H9 (cell line): ENCODE data around the gene HERC6. TPM values are rescaled to one million over a fixed set of nuclear protein-coding genes. Genes with fewer than 3 reads are reported as not detected.
A peak's percentile ranks its signal among the peaks of the same experiment; 100 is the strongest.
"Not testable (repeated sequence)": the region's sequence is repeated elsewhere in the genome, so short reads cannot be mapped to it uniquely, and the experiment has no call there.

Experiments
- DNase-seq: peaks from one replicate; pipeline ENCODE4 v3.0.0-alpha.2; 2017
- H2AFZ ChIP-seq: one replicate; pipeline ENCODE4 v1.6.1; 2013; ENCODE audit warnings: mild to moderate bottlenecking, low read length, control low read depth, moderate library complexity
- H2AK5ac ChIP-seq: 2 replicates; pipeline ENCODE4 v1.6.1; 2013; ENCODE audit warnings: low read length, control low read depth, mixed read lengths; ENCODE audit not compliant: insufficient read length
- H2BK120ac ChIP-seq: one replicate; pipeline ENCODE4 v1.6.1; 2013; ENCODE audit warnings: low read depth, mild to moderate bottlenecking, low read length, control low read depth, inconsistent platforms; ENCODE audit not compliant: poor library complexity, severe bottlenecking
- H2BK12ac ChIP-seq: 2 replicates; pipeline ENCODE4 v1.6.1; 2013; ENCODE audit warnings: low read length, control low read depth, mixed read lengths, low read depth; ENCODE audit not compliant: insufficient read length
- H2BK15ac ChIP-seq: 2 replicates; pipeline ENCODE4 v1.6.1; 2013; ENCODE audit warnings: low read depth, low read length, control low read depth
- H2BK20ac ChIP-seq: one replicate; pipeline ENCODE4 v1.6.1; 2013; ENCODE audit warnings: low read depth, mild to moderate bottlenecking, low read length, control low read depth, inconsistent platforms; ENCODE audit not compliant: poor library complexity, severe bottlenecking
- H2BK5ac ChIP-seq: 2 replicates; pipeline ENCODE4 v1.6.1; 2013; ENCODE audit warnings: low read length, control low read depth, mixed read lengths; ENCODE audit not compliant: insufficient read length
- H3K14ac ChIP-seq: 2 replicates; pipeline ENCODE4 v1.6.1; 2013; ENCODE audit warnings: low read length, control low read depth; ENCODE audit not compliant: insufficient read depth
- H3K18ac ChIP-seq: 2 replicates; pipeline ENCODE4 v1.6.1; 2013; ENCODE audit warnings: low read depth, mild to moderate bottlenecking, mixed read lengths, low read length, control low read depth; ENCODE audit not compliant: insufficient read length
- H3K23ac ChIP-seq: 2 replicates; pipeline ENCODE4 v1.6.1; 2013; ENCODE audit warnings: low read length, control low read depth, mixed read lengths, low read depth; ENCODE audit not compliant: insufficient read length
- H3K23me2 ChIP-seq: 2 replicates; pipeline ENCODE4 v1.6.1; 2013; ENCODE audit warnings: low read depth, mild to moderate bottlenecking, mixed read lengths, low read length, control low read depth; ENCODE audit not compliant: insufficient read length, poor library complexity, severe bottlenecking
- H3K27ac ChIP-seq: 2 replicates; pipeline ENCODE4 v1.5.1; 2013; ENCODE audit warnings: low read length, control low read depth, mixed read lengths, low read depth; ENCODE audit not compliant: insufficient read length
- H3K27me3 ChIP-seq: 2 replicates; pipeline ENCODE4 v1.6.1; 2013; ENCODE audit warnings: low read length, control low read depth, inconsistent platforms; ENCODE audit not compliant: insufficient read depth
- H3K4ac ChIP-seq: 2 replicates; pipeline ENCODE4 v1.6.1; 2013; ENCODE audit warnings: low read depth, mild to moderate bottlenecking, control low read depth, inconsistent platforms, low read length, moderate library complexity
- H3K4me1 ChIP-seq: 2 replicates; pipeline ENCODE4 v1.6.1; 2013; ENCODE audit warnings: low read length, control low read depth, inconsistent platforms; ENCODE audit not compliant: insufficient read depth
- H3K4me2 ChIP-seq: 2 replicates; pipeline ENCODE4 v1.6.1; 2013; ENCODE audit warnings: low read length, control low read depth, mixed read lengths; ENCODE audit not compliant: insufficient read length, insufficient read depth
- H3K56ac ChIP-seq: 2 replicates; pipeline ENCODE4 v1.6.1; 2013; ENCODE audit warnings: low read depth, mild to moderate bottlenecking, mixed read lengths, low read length, control low read depth; ENCODE audit not compliant: insufficient read length
- H3K79me1 ChIP-seq: 2 replicates; pipeline ENCODE4 v1.6.1; 2013; ENCODE audit warnings: low read depth, mild to moderate bottlenecking, moderate library complexity, low read length, control low read depth, inconsistent platforms; ENCODE audit not compliant: insufficient read depth, poor library complexity, severe bottlenecking
- H3K79me2 ChIP-seq: 2 replicates; pipeline ENCODE4 v1.6.1; 2013; ENCODE audit warnings: low read length, control low read depth, inconsistent platforms; ENCODE audit not compliant: insufficient read depth
- H3K9ac ChIP-seq: 2 replicates; pipeline ENCODE4 v1.6.1; 2013; ENCODE audit warnings: low read length, control low read depth, mixed read lengths; ENCODE audit not compliant: insufficient read length; ENCODE audit errors: extremely low read depth
- H3K9me3 ChIP-seq: one replicate; pipeline ENCODE4 v1.6.1; 2013; ENCODE audit warnings: low read depth, low read length, inconsistent platforms; ENCODE audit not compliant: control insufficient read depth
- H3T11ph ChIP-seq: one replicate; pipeline ENCODE4 v1.6.1; 2013; ENCODE audit warnings: mild to moderate bottlenecking, low read length, control low read depth, inconsistent platforms
- H4K20me1 ChIP-seq: one replicate; pipeline ENCODE4 v1.6.1; 2013; ENCODE audit not compliant: control insufficient read depth, insufficient read length, insufficient read depth
- H4K5ac ChIP-seq: 2 replicates; pipeline ENCODE4 v1.6.1; 2013; ENCODE audit warnings: low read depth, mild to moderate bottlenecking, mixed read lengths, low read length, control low read depth; ENCODE audit not compliant: insufficient read length
- H4K8ac ChIP-seq: replicated peaks from 2 replicates; pipeline ENCODE4 v1.6.1; 2013; ENCODE audit warnings: low read length, control low read depth, mixed read lengths, low read depth; ENCODE audit not compliant: insufficient read length
- H4K91ac ChIP-seq: 2 replicates; pipeline ENCODE4 v1.6.1; 2013; ENCODE audit warnings: low read depth, mild to moderate bottlenecking, moderate library complexity, mixed read lengths, low read length, control low read depth; ENCODE audit not compliant: insufficient read length
- H3K27ac Mint-ChIP-seq, 3 experiments: 2 replicates in 2 of 3; 3 replicates in 1 of 3; pipeline ENCODE4 v1.8.0; 2020 to 2021; ENCODE audit warnings: mixed read lengths in 3 of 3, mild to moderate bottlenecking in 1 of 3, moderate library complexity in 1 of 3
- H3K27me3 Mint-ChIP-seq: 2 replicates; pipeline ENCODE4 v1.8.0; 2021; ENCODE audit warnings: low read depth, mild to moderate bottlenecking, moderate library complexity, mixed read lengths
- H3K36me3 Mint-ChIP-seq, 3 experiments: 2 replicates in 2 of 3; 3 replicates in 1 of 3; pipeline ENCODE4 v1.8.0; 2020 to 2021; ENCODE audit warnings: low read depth in 3 of 3, mixed read lengths in 3 of 3; ENCODE audit not compliant: insufficient read depth in 1 of 3
- H3K4me1 Mint-ChIP-seq, 2 experiments: 2 replicates each; pipeline ENCODE4 v1.8.0; 2020; ENCODE audit warnings: mixed read lengths in 2 of 2
- H3K4me3 Mint-ChIP-seq, 2 experiments: 2 replicates in 1 of 2; 3 replicates in 1 of 2; pipeline ENCODE4 v1.8.0; 2020 to 2021; ENCODE audit warnings: mild to moderate bottlenecking in 2 of 2, mixed read lengths in 2 of 2, moderate library complexity in 1 of 2
- H3K9me3 Mint-ChIP-seq, 2 experiments: 2 replicates in 1 of 2; 3 replicates in 1 of 2; pipeline ENCODE4 v1.8.0; 2020; ENCODE audit warnings: mild to moderate bottlenecking in 2 of 2, mixed read lengths in 2 of 2, moderate library complexity in 1 of 2
- WGBS: extraction: QIAGEN DNeasy Blood & Tissue Kit; methylation state at CpG from one replicate; pipeline ENCODE4 v1.1.7; 2013; ENCODE audit warnings: missing lambda C conversion rate, low lambda C conversion rate, mixed read lengths; ENCODE audit not compliant: insufficient read length; ENCODE audit errors: extremely low coverage; 5-methylcytosine and 5-hydroxymethylcytosine counted together
- total RNA-seq: library from RNA; stranded (reverse); gene quantifications from 2 replicates; pipeline ENCODE4 v1.2.1, GENCODE V29; 2021
- TF ChIP-seq, protein P1 (sequence below): fragments of 200-600 bp; sonication (generic); conservative IDR thresholded peaks from 3 replicates; pipeline ENCODE4 v1.8.0; 2021; ENCODE audit warnings: antibody characterized with exemption, mild to moderate bottlenecking

The HERC6 gene
- total RNA-seq, 1 experiment from 2014 or later = 8.2 TPM

DNA sequence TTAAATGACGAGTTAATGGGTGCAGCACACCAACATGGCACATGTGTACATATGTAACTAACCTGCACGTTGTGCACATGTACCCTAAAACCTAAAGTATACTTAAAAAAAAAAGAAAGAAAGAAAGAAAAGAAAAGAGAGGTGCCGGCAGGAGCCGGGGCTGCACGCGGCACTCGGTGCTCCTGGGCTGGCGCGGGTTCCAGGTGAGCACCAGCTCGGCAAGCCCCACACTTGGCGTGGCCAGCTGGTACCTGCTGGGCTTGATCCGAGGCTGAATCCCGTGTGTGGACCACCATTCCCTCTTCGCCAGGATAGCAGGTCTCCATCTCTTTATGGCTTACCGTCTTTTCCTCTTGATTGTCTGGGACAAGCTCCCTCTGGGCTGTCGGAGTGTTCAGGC is 17.9 kb upstream of the HERC6 start:
- Histone ChIP-seq H3K18ac (no peak overlapping the region), H3K56ac (no peak overlapping the region), H4K5ac (no peak overlapping the region), H3K4ac (no peak overlapping the region), H2AFZ (no peak overlapping the region), H2BK120ac (no peak overlapping the region), H3K9me3 (no peaks in the 10 kb centered on the region), H4K91ac (no peak overlapping the region), H3K14ac (no peak overlapping the region), H3K23ac (no peak overlapping the region), H2BK20ac (no peak overlapping the region), H3K27ac (no peak overlapping the region), H2BK5ac (no peak overlapping the region), H3K79me2 (no peaks in the 10 kb centered on the region), H3K79me1 (no peaks in the 10 kb centered on the region), H2BK12ac (no peak overlapping the region), H4K20me1 (no peaks in the 10 kb centered on the region), H3K23me2 (no peaks in the 10 kb centered on the region), H2AK5ac (no peak overlapping the region), H3K4me1 (no peaks in the 10 kb centered on the region; the same call in 1 of the 2 replicates), H3K9ac (no peak overlapping the region), H3K27me3 (no peaks in the 10 kb centered on the region), H3K4me2 (no peak overlapping the region), H3T11ph (no peak overlapping the region), H2BK15ac (no peak overlapping the region), H4K8ac (no peak overlapping the region)
- H3K4me1 Mint-ChIP-seq = peaks cover 14% of the 10 kb centered on the region in 2 experiments
- H3K27ac Mint-ChIP-seq = no peak overlapping the region
- DNase-seq = no peak
- H3K4me3 Mint-ChIP-seq = no peak overlapping the region
- H3K36me3 Mint-ChIP-seq = peaks cover 13 to 47% (median 17%) of the 10 kb centered on the region in 3 experiments
- H3K9me3 Mint-ChIP-seq = peaks cover 28 to 48% of the 10 kb centered on the region in 2 experiments
- TF ChIP-seq, protein P1, sequence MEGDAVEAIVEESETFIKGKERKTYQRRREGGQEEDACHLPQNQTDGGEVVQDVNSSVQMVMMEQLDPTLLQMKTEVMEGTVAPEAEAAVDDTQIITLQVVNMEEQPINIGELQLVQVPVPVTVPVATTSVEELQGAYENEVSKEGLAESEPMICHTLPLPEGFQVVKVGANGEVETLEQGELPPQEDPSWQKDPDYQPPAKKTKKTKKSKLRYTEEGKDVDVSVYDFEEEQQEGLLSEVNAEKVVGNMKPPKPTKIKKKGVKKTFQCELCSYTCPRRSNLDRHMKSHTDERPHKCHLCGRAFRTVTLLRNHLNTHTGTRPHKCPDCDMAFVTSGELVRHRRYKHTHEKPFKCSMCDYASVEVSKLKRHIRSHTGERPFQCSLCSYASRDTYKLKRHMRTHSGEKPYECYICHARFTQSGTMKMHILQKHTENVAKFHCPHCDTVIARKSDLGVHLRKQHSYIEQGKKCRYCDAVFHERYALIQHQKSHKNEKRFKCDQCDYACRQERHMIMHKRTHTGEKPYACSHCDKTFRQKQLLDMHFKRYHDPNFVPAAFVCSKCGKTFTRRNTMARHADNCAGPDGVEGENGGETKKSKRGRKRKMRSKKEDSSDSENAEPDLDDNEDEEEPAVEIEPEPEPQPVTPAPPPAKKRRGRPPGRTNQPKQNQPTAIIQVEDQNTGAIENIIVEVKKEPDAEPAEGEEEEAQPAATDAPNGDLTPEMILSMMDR = no peak
- H3K27me3 Mint-ChIP-seq = peaks cover 5% of the 10 kb centered on the region
- no CpG with 5 or more reads among the region's 16 CpGs for WGBS

DNA sequence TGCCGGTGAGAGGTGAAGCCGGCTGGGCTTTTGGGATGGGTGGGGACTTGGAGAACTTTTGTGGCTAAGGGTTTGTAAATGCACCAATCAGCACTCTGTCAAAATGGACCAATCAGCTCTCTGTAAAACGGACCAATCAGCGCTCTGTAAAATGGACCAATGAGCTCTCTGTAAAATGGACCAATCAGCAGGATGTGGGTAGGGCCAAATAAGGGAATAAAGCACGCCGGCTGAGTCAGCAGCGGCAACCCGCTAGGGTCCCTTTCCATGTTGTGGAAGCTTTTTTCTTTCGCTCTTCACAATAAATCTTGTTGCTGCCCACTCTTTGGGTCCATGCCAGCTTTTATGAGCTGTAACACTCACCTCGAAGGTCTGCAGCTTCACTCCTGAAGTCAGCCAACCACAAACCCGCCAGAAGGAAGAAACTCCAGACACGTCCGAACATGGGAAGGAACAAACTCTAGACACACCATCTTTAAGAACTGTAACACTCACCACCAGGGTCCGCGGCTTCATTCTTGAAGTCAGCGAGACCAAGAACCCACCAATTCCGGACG is 17.4 kb upstream of the HERC6 start:
- not testable (repeated sequence) for H3K9me3 ChIP-seq, H3K27me3 Mint-ChIP-seq, H2AFZ ChIP-seq, H3K14ac ChIP-seq, H3K23me2 ChIP-seq, H3K9ac ChIP-seq, H3K4ac ChIP-seq, H4K91ac ChIP-seq, H4K8ac ChIP-seq, H4K5ac ChIP-seq, H3K79me1 ChIP-seq, H2BK12ac ChIP-seq, H4K20me1 ChIP-seq, H3K4me3 Mint-ChIP-seq, H3K79me2 ChIP-seq, H2BK120ac ChIP-seq, H2AK5ac ChIP-seq, H2BK20ac ChIP-seq, H3K27me3 ChIP-seq, H3K56ac ChIP-seq, H3K27ac ChIP-seq, H3K4me2 ChIP-seq, H3K23ac ChIP-seq, H3K4me1 ChIP-seq, H2BK5ac ChIP-seq, H3K18ac ChIP-seq, DNase-seq, H2BK15ac ChIP-seq
- Mint-ChIP-seq H3K36me3 (peaks cover 13 to 48% (median 17%) of the 10 kb centered on the region in 3 experiments), H3K4me1 (peaks cover 11% of the 10 kb centered on the region in 2 experiments), H3K27ac (peak overlapping the region in 2 of 3 experiments; percentile 40 to 76; a peak in 1 of 7 replicates), H3K9me3 (peaks cover 28 to 45% of the 10 kb centered on the region in 2 experiments)
- WGBS = no CpG with 5 or more reads among the region's 18 CpGs
- peak overlapping the region; percentile 29 for H3T11ph ChIP-seq
